Peyer's patch (tissue), 4 donors: ENCODE results near the gene CTBP2.

Experiments used
- CTCF ChIP-seq, 6 experiments: fragments of 450-650 bp in 4 of 6; fragments of 200-600 bp in 2 of 6; sonication (generic) in 1 of 6; IDR thresholded peaks; one replicate each; pipeline ENCODE4 v1.5.1; 2017 to 2019; ENCODE audit warnings: antibody characterized with exemption in 6 of 6, mild to moderate bottlenecking in 3 of 6, moderate library complexity in 1 of 6
- POLR2A ChIP-seq, 2 donors: fragments of 450-650 bp; IDR thresholded peaks; one replicate each; pipeline ENCODE4 v1.5.1; 2017; ENCODE audit warnings: antibody characterized with exemption in 2 of 2, mild to moderate bottlenecking in 2 of 2, moderate library complexity in 2 of 2

DNA sequence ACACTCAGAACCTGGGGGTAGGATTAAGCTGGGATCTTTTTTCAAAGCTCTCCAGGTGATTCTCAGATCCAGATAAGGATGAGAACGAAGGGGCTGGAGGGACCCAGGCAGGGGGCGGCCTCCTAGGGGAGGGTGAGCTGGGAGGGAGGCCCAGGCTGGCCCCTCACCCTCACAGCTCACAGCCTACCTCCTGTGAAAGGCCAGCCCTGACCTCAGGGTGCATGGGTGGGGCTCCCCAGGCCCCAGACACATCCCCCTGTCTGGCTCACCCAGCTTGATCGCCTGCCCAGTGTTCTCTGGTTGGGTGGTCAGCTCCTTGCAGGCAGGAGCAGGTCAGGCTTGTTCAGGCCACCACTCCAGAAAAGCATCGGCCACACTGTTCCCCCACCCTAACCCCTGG is 24.3 kb downstream of the CTBP2 start:
- TF ChIP-seq CTCF (IDR thresholded peaks at IDR 0.05): no peak
- TF ChIP-seq POLR2A (IDR thresholded peaks at IDR 0.05): no peak
